HL-60 (cell line): Measurements from ENCODE around the gene PRDM5.

Source experiments
- DNase-seq, 2 experiments: peaks; one replicate each; pipeline ENCODE4 v3.0.0-alpha.2; 2010 to 2020; ENCODE audit warnings: low read depth in 1 of 2, low spot score in 1 of 2
- H3K27ac ChIP-seq: fragments of 250-450 bp; sonication (Bioruptor Pico); replicated peaks from 2 replicates; pipeline ENCODE4 v1.5.1; 2020; ENCODE audit warnings: mild to moderate bottlenecking, moderate library complexity
- H3K27me3 ChIP-seq: fragments of 250-450 bp; sonication (Bioruptor Pico); 2 replicates; pipeline ENCODE4 v1.5.1; 2021; ENCODE audit warnings: mild to moderate bottlenecking, moderate library complexity; ENCODE audit not compliant: insufficient read depth, poor library complexity, severe bottlenecking
- H3K4me3 ChIP-seq: replicated peaks from 2 replicates; pipeline ENCODE4 v1.5.1; 2011; ENCODE audit warnings: mild to moderate bottlenecking, control low read depth, low read length; ENCODE audit not compliant: insufficient read depth
- GABPA ChIP-seq: IDR thresholded peaks from 2 replicates; pipeline ENCODE4 v1.6.1; 2012; ENCODE audit warnings: low read depth
- POLR2AphosphoS5 ChIP-seq: IDR thresholded peaks from 2 replicates; pipeline ENCODE4 v1.6.1; 2012; ENCODE audit warnings: low read depth
- REST ChIP-seq: IDR thresholded peaks from 2 replicates; pipeline ENCODE4 v1.6.1; 2012; ENCODE audit warnings: low read depth; ENCODE audit not compliant: insufficient replicate concordance
- SPI1 ChIP-seq: IDR thresholded peaks from 2 replicates; pipeline ENCODE4 v1.6.1; 2012; ENCODE audit warnings: low read depth, mild to moderate bottlenecking, borderline replicate concordance
- TF ChIP-seq, protein P1 (sequence below): IDR thresholded peaks from one replicate; pipeline ENCODE4 v1.5.1; 2011; ENCODE audit warnings: low read length, control low read depth, inconsistent platforms; ENCODE audit not compliant: insufficient read depth

PRDM5 gene

DNA sequence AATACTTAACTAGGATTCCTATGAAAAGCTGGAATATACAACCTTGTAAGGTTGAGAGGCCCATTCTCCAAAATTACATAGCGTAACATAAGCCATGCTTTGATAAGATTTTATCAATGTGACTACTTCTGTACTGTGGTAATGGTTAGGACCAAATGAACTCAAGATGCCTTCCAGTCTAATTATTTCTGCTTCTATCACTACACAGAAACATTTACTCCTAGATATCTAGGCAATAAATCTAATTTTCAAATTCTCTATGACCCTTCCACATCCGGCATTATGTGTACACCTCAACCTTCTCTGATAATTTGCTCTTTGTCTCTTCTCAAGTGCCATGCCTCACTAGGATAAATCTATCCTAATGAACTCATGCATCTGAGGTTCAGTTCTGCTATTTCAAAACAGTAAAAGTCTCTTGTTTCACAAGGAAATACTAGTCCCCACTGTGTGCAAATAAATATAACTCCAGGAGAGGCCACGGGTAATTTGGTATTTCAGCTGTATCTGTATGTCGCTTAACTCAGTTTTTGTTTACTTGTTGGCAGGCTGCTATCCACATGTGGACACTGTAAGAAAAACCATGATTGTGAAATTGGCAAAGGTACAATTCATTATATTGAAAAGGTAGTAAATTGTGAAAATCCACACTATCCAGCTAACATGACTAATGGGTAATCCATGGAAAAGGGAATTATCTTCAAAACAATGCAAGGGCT is 93.3 kb downstream of the PRDM5 start:
- no peaks in the 10 kb centered on the region for H3K27me3 ChIP-seq
- no peak overlapping the region for H3K4me3 ChIP-seq
- H3K27ac ChIP-seq: no peak overlapping the region
- DNase-seq: no peak
- no peak for TF ChIP-seq REST

DNA sequence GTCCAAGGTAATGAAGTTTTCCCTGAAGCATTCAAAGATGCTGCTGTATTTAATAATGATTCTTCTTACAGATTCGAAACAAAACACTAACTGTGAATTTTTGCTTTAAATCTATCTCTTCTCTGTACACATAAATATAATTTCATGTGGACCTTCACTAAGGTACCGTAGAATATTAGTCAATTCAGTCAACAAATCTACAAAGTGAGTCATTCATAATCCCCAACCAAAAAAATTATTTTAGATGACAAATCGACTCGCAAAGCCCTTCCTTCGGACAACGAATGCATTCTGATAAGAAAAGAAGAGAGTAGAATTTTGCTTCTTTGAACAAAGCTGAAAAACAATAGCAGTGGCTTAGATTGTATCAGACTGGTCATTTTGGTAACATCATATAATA is 95.7 kb downstream of the PRDM5 start:
- Histone ChIP-seq H3K27me3 (no peaks in the 10 kb centered on the region), H3K4me3 (no peak overlapping the region), H3K27ac (no peak overlapping the region)
- TF ChIP-seq GABPA: no peak
- no peak for DNase-seq

DNA sequence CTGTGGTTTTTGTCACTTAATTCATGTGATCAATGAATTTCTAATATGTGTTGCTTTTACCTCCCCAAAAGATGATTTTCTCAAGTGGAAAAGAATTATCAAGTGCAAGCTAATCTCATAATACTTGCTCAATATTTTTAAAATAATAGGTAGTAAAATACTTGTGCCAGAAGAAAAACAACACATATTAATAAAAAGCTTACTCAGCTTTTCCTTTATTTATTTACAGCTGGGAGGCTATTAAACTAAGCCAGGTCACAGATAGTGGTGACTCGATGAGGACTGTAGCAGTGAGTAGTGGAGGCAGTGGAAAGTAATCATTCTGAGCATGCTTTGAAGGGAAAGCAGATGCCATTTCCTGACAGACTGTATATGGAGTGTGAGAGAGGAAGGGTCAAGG is 96.1 kb downstream of the PRDM5 start:
- TF ChIP-seq POLR2AphosphoS5: no peak
- H3K4me3 ChIP-seq: no peak overlapping the region
- DNase-seq: no peak
- H3K27ac ChIP-seq: no peak overlapping the region
- H3K27me3 ChIP-seq: no peaks in the 10 kb centered on the region

GRCh38 chr4:120824946-120825345 is 97.6 kb downstream of the PRDM5 start:
- Histone ChIP-seq H3K27ac (no peak overlapping the region), H3K27me3 (no peaks in the 10 kb centered on the region), H3K4me3 (no peak overlapping the region)
- TF ChIP-seq SPI1 (no peak), REST (no peak), POLR2AphosphoS5 (no peak), GABPA (no peak)
- TF ChIP-seq, protein P1, sequence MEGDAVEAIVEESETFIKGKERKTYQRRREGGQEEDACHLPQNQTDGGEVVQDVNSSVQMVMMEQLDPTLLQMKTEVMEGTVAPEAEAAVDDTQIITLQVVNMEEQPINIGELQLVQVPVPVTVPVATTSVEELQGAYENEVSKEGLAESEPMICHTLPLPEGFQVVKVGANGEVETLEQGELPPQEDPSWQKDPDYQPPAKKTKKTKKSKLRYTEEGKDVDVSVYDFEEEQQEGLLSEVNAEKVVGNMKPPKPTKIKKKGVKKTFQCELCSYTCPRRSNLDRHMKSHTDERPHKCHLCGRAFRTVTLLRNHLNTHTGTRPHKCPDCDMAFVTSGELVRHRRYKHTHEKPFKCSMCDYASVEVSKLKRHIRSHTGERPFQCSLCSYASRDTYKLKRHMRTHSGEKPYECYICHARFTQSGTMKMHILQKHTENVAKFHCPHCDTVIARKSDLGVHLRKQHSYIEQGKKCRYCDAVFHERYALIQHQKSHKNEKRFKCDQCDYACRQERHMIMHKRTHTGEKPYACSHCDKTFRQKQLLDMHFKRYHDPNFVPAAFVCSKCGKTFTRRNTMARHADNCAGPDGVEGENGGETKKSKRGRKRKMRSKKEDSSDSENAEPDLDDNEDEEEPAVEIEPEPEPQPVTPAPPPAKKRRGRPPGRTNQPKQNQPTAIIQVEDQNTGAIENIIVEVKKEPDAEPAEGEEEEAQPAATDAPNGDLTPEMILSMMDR: no peak
- DNase-seq: no peak

GRCh38 chr4:120821977-120822376 is 100.5 kb downstream of the PRDM5 start:
- DNase-seq: no peak
- H3K4me3 ChIP-seq: no peak overlapping the region
- TF ChIP-seq REST (no peak), SPI1 (no peak), POLR2AphosphoS5 (no peak), GABPA (no peak)
- TF ChIP-seq, protein P1: no peak

More at GRCh38 chr4:120821977-120822376, 100.5 kb downstream of the PRDM5 start:
- Histone ChIP-seq H3K27me3 (no peaks in the 10 kb centered on the region), H3K27ac (no peak overlapping the region)
